ENCODE data around the gene HBZ. TPM values are rescaled to one million over a fixed set of nuclear protein-coding genes. Genes with fewer than 3 reads are reported as not detected.

HBZ gene
- total RNA-seq, 1 experiment from 2014 or later: not detected

GRCh38 chr16:166375-167121 is 14.1 kb downstream of the HBZ start:
- no peak for DNase-seq (ENCODE audit: low read depth, low spot score)
- CTCF ChIA-PET: no interaction called here
- Histone ChIP-seq H3K4me1 (ENCODE audit: control insufficient read depth in 1 of 2, insufficient read depth in 2 of 2, low read length in 2 of 2) (peaks cover 0 to 14% of the 10 kb centered on the region in 2 experiments; a peak in 2 of 4 replicates), H3K27me3 (ENCODE audit: insufficient read depth, low read length) (no peaks in the 10 kb centered on the region), H2AFZ (ENCODE audit: low read depth, low read length, poor library complexity, severe bottlenecking) (no peak overlapping the region), H3K27ac (ENCODE audit: low read depth, low read length) (no peak overlapping the region), H3K9me2 (ENCODE audit: insufficient read depth) (no peaks in the 10 kb centered on the region), H4K20me1 (ENCODE audit: insufficient read depth) (no peaks in the 10 kb centered on the region), H3K4me2 (ENCODE audit: low read length) (no peak overlapping the region), H3K36me3 (ENCODE audit: control insufficient read depth in 1 of 2, insufficient read depth in 2 of 2, low read length in 2 of 2) (no peaks in the 10 kb centered on the region), H3K9me3 (ENCODE audit: control insufficient read depth in 1 of 2, insufficient read depth in 1 of 2, low read depth in 1 of 2, low read length in 2 of 2) (no peaks in the 10 kb centered on the region), H3K4me3 (replicated peaks in 1 of 2; ENCODE audit: low read depth in 1 of 2, low read length in 2 of 2) (no peak overlapping the region), H3K79me2 (ENCODE audit: insufficient read depth, low read length) (no peaks in the 10 kb centered on the region), H3K9ac (ENCODE audit: low read length) (no peak overlapping the region)
- intact Hi-C loops (cut with micrococcal nuclease): no loop called here
- no peak for TF ChIP-seq ZFX (IDR thresholded peaks at IDR 0.05)
- TF ChIP-seq EZH2 (IDR thresholded peaks at IDR 0.05): no peak
- no peak for TF ChIP-seq POLR2AphosphoS5 (IDR thresholded peaks at IDR 0.05; ENCODE audit: low read depth, low read length)
- no peak for TF ChIP-seq CBX3 (IDR thresholded peaks at IDR 0.05; ENCODE audit: low read depth)
- no peak for TF ChIP-seq ZBTB33 (IDR thresholded peaks at IDR 0.05; ENCODE audit: extremely low read depth, insufficient replicate concordance, low read length)
- TF ChIP-seq, protein P1, sequence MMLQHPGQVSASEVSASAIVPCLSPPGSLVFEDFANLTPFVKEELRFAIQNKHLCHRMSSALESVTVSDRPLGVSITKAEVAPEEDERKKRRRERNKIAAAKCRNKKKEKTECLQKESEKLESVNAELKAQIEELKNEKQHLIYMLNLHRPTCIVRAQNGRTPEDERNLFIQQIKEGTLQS (IDR thresholded peaks at IDR 0.05): no peak
- TF ChIP-seq, protein P2, sequence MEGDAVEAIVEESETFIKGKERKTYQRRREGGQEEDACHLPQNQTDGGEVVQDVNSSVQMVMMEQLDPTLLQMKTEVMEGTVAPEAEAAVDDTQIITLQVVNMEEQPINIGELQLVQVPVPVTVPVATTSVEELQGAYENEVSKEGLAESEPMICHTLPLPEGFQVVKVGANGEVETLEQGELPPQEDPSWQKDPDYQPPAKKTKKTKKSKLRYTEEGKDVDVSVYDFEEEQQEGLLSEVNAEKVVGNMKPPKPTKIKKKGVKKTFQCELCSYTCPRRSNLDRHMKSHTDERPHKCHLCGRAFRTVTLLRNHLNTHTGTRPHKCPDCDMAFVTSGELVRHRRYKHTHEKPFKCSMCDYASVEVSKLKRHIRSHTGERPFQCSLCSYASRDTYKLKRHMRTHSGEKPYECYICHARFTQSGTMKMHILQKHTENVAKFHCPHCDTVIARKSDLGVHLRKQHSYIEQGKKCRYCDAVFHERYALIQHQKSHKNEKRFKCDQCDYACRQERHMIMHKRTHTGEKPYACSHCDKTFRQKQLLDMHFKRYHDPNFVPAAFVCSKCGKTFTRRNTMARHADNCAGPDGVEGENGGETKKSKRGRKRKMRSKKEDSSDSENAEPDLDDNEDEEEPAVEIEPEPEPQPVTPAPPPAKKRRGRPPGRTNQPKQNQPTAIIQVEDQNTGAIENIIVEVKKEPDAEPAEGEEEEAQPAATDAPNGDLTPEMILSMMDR (IDR thresholded peaks at IDR 0.05 in 2 of 3, conservative IDR thresholded peaks at IDR 0.05 in 1 of 3; ENCODE audit: borderline replicate concordance in 1 of 3, insufficient read depth in 1 of 3, low read depth in 2 of 3, low read length in 2 of 3): no peak
- no peak for TF ChIP-seq TCF7L2 (IDR thresholded peaks at IDR 0.05; ENCODE audit: borderline replicate concordance, extremely low read depth, insufficient read depth, insufficient read length)
- no peak for TF ChIP-seq SRF (IDR thresholded peaks at IDR 0.05; ENCODE audit: low read depth)
- TF ChIP-seq SP1 (IDR thresholded peaks at IDR 0.05; ENCODE audit: low read depth): no peak
- TF ChIP-seq, protein P3, sequence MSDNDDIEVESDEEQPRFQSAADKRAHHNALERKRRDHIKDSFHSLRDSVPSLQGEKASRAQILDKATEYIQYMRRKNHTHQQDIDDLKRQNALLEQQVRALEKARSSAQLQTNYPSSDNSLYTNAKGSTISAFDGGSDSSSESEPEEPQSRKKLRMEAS (IDR thresholded peaks at IDR 0.05): no peak
- no peak for TF ChIP-seq ELF1 (IDR thresholded peaks at IDR 0.05; ENCODE audit: borderline replicate concordance, low read depth)
- no peak for TF ChIP-seq JUND (IDR thresholded peaks at IDR 0.05)
- TF ChIP-seq ZNF274 (IDR thresholded peaks at IDR 0.05; ENCODE audit: low read depth, low read length): no peak
- no peak for TF ChIP-seq EZH2phosphoT487 (IDR thresholded peaks at IDR 0.05; ENCODE audit: borderline replicate concordance)
- no peak for TF ChIP-seq FOSL1 (IDR thresholded peaks at IDR 0.05; ENCODE audit: low read depth)
- no peak for TF ChIP-seq EGR1 (IDR thresholded peaks at IDR 0.05; ENCODE audit: low read depth)
- RAD21 ChIA-PET (ENCODE audit: low non-redundant PET in 1 of 2, low total read pairs in 2 of 2, uncharacterized antibody in 2 of 2, unreplicated experiment in 2 of 2): no interaction called here
- POLR2A ChIA-PET: no interaction called here
- no peak for ATAC-seq
- no TSS peak for BruUV-seq (replicated peaks)

Data from HCT116 (cell line).